Activated CD4-positive, alpha-beta T cell treated with anti-CD3 and anti-CD28 coated beads, Interleukin-2, amount 10 ng/mL, durations not matched to agents 7 days and 5 days (primary cell): Measurements from ENCODE around the gene CACNA1C. TPM values are rescaled to one million over a fixed set of nuclear protein-coding genes. Genes with fewer than 3 reads are reported as not detected.
A peak's percentile ranks its signal among the peaks of the same experiment; 100 is the strongest.

Experiments
- CTCF ChIA-PET: fragments of 350-600 bp; sonication (Branson Sonifier 250); formaldehyde crosslinking; loops from one replicate; lab custom pipeline; 2021; ENCODE audit warnings: antibody characterized with exemption; lab: Charles Lee
- POLR2A ChIA-PET: fragments of 350-600 bp; sonication (Branson Sonifier 250); formaldehyde crosslinking; loops from one replicate; lab custom pipeline; 2021; ENCODE audit warnings: antibody characterized with exemption; lab: Charles Lee
- DNase-seq: peaks from one replicate; pipeline ENCODE4 v3.0.0-alpha.2; 2020
- H3K27ac Mint-ChIP-seq: one replicate; pipeline ENCODE4 v1.8.0; 2021; ENCODE audit warnings: mild to moderate bottlenecking, moderate library complexity, mixed read lengths
- H3K27me3 Mint-ChIP-seq: one replicate; pipeline ENCODE4 v1.8.0; 2021; ENCODE audit warnings: mixed read lengths
- H3K36me3 Mint-ChIP-seq: one replicate; pipeline ENCODE4 v1.8.0; 2021; ENCODE audit warnings: low read depth, mixed read lengths
- H3K4me1 Mint-ChIP-seq: one replicate; pipeline ENCODE4 v1.8.0; 2021; ENCODE audit warnings: mixed read lengths
- H3K4me3 Mint-ChIP-seq: one replicate; pipeline ENCODE4 v1.8.0; 2021; ENCODE audit warnings: mild to moderate bottlenecking, moderate library complexity, mixed read lengths
- H3K9me3 Mint-ChIP-seq: one replicate; pipeline ENCODE4 v1.8.0; 2021; ENCODE audit warnings: mixed read lengths
- total RNA-seq, 2 experiments: library from RNA; stranded (reverse); gene quantifications; one replicate each; pipeline ENCODE4 v1.2.3, GENCODE V29; 2021

CACNA1C gene
- total RNA-seq, 2 experiments from 2014 or later = 0.12 to 0.15 TPM

DNA sequence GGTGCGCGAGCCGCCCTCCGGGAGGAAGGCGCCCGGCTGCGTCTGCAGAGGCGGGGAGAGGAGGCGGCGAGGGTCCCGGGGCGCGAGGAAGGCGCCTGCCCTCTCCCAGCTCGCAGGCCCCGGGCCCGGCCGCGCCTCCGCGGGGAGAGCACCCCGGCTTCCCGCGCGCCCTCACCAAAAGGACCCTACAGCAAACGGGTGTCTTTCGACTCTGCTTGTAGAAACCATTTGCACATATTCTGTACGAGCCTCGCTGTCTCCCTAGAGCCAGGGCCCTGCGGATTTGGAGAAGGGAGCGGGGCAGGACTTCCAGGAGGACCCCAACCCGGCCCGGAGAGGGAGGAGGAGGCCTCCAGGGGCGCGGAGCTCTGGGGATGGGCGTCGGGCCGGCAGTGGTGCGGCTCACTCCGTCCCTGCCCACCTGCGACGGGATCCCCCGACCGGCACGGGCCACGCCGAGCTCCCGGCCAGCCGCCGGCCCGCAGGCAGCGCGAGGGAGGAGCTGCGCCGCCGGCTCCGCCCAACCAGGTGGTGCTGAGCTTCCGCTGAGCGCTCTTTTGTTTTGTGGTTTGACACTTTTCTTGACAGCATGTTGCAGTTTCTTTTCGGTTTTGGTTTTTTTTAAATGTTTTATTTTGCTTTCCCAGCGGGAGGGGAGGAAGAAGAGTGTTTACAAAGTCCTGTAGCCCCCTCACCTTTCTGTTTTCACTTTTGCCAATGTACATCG is 638.7 kb downstream of the CACNA1C start:
- Mint-ChIP-seq H3K9me3 (no peaks in the 10 kb centered on the region), H3K4me3 (peak overlapping the region; percentile 80), H3K27me3 (peaks cover 7% of the 10 kb centered on the region), H3K36me3 (no peaks in the 10 kb centered on the region), H3K27ac (peak overlapping the region; percentile 95), H3K4me1 (peaks cover 33% of the 10 kb centered on the region)
- POLR2A ChIA-PET = interaction anchor here (0.7 to 1.4 kb wide), 3 partner anchors 8 to 647 kb away, joined by 3 to 6 read pairs (median 4); no protein-coding TSS in a partner anchor
- CTCF ChIA-PET = interaction anchor here (0.6 to 1.7 kb wide), 7 partner anchors 9 to 223 kb away, joined by 3 to 9 read pairs (median 3); no protein-coding TSS in a partner anchor
- DNase-seq = peak; percentile 78

DNA sequence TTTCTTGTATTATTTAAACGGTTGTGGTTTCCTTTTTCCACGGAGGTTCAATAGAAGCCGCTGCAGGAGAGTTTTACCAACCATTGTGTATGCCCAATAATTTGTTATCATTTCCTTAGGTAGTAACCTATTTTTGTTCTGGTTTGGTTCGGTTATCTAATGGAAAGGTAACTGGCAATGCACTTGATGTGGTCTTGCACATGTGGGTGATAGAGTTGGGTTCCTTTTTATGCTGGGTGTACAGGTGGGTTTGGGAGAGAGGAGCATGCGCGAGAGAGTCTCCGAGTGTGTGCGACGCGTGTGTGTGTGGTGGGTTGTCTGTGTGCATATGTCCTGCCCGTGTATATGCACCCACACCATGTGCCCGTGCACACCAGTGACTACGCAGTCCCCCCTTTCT is 639.3 kb downstream of the CACNA1C start:
- POLR2A ChIA-PET = no interaction called here
- DNase-seq = peak; percentile 45
- H3K9me3 Mint-ChIP-seq = no peaks in the 10 kb centered on the region
- H3K4me1 Mint-ChIP-seq = peaks cover 33% of the 10 kb centered on the region
- H3K27ac Mint-ChIP-seq = peak overlapping the region; percentile 95
- H3K4me3 Mint-ChIP-seq = peak overlapping the region; percentile 80
- H3K36me3 Mint-ChIP-seq = no peaks in the 10 kb centered on the region
- H3K27me3 Mint-ChIP-seq = peaks cover 10% of the 10 kb centered on the region
- CTCF ChIA-PET = interaction anchor here (0.9 to 1.7 kb wide), 2 partner anchors 9 to 151 kb away, joined by 3 to 8 read pairs; no protein-coding TSS in a partner anchor

DNA sequence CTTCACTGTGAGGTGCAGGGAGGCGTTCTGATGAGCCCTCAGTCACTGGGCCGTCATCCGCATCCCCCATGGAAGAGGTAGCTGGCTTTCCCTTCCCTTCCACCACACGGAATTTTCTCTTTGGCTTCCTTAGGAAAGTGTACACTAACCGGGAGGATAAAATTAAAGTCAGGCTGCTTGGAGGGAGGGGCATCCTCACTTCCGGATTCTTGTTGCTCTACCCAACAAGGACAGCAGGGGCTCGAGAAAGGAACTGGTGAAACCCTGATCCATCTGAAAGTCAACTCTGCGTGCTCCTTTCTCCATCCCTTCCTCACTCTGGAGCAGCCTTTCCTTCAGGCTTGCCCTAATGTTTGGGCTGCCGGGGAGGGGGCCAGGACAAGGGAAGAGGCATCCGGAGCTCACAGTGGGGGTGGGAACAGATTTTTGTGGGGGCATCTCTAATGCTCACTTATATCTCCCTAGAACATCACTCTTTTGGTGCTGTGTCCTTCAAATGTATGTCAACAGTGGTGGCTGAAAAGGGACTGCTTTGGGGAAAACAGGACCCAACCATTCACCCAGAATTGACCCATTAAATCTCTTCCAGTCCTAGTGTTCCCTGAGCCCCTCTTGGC is 640.6 kb downstream of the CACNA1C start:
- POLR2A ChIA-PET = no interaction called here

DNA sequence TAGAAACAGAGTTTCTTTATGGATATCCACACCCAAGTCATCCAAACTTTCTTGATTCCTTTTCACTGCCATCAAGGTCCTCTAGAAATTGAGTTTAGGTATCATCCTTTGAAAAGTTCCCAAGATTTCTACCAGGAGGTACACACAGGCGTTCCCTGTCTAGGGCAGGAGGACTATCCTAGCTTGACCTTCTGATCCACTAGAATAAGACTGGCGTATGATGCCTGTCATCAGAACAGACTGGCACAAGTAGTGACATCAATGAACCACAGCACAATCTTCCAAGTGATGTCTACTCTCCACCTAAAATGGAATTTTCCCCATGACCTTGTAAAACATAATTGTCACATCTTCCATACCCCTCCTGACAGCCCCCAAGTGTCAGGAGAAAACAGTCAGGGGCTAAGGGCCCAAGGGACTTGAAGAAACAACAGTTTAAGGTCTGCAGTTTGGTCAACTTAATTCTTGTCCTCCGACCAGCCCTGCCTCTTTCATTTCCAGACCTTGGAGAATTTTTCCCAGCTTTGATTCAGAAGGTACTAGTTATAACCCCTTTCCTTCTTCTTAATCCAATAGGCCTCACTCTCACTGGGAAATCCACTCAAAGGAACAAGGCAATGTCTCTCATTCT is 641.3 kb downstream of the CACNA1C start:
- DNase-seq = no peak
- Mint-ChIP-seq H3K36me3 (no peaks in the 10 kb centered on the region), H3K4me1 (peaks cover 33% of the 10 kb centered on the region), H3K9me3 (no peaks in the 10 kb centered on the region), H3K27me3 (peaks cover 18% of the 10 kb centered on the region), H3K4me3 (no peak overlapping the region), H3K27ac (no peak overlapping the region)
- CTCF ChIA-PET = no interaction called here
- POLR2A ChIA-PET = no interaction called here

More for the DNA sequence above, 640.6 kb downstream of the CACNA1C start:
- peaks cover 18% of the 10 kb centered on the region for H3K27me3 Mint-ChIP-seq
- peak; percentile 38 for DNase-seq
- H3K27ac Mint-ChIP-seq = peak overlapping the region; percentile 70
- peak overlapping the region; percentile 23 for H3K4me3 Mint-ChIP-seq
- no peaks in the 10 kb centered on the region for H3K36me3 Mint-ChIP-seq
- CTCF ChIA-PET = no interaction called here
- H3K9me3 Mint-ChIP-seq = no peaks in the 10 kb centered on the region
- H3K4me1 Mint-ChIP-seq = peaks cover 33% of the 10 kb centered on the region

DNA sequence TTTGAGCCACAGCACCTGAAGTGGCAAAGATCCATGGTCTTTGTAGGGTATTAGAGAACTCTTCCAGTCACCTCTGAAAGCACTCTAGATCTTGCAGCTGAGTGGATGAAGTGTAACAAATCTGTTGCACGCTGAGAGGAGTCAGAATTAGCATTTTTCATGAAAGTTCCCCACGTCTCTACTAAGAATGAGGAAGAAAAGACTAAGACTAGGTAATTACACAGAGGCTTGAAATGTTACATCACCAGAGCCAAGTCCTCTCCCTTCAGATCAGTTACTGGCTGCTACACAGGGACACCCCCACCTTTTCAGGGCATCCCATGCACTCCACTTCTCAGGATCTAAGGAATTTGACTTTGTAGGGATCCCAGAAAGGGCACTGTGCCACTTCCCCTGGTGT is 643.3 kb downstream of the CACNA1C start:
- Mint-ChIP-seq H3K9me3 (no peaks in the 10 kb centered on the region), H3K27me3 (peaks cover 18% of the 10 kb centered on the region), H3K4me1 (peaks cover 19% of the 10 kb centered on the region), H3K36me3 (no peaks in the 10 kb centered on the region), H3K27ac (no peak overlapping the region), H3K4me3 (no peak overlapping the region)
- DNase-seq = no peak
- POLR2A ChIA-PET = no interaction called here
- CTCF ChIA-PET = no interaction called here

DNA sequence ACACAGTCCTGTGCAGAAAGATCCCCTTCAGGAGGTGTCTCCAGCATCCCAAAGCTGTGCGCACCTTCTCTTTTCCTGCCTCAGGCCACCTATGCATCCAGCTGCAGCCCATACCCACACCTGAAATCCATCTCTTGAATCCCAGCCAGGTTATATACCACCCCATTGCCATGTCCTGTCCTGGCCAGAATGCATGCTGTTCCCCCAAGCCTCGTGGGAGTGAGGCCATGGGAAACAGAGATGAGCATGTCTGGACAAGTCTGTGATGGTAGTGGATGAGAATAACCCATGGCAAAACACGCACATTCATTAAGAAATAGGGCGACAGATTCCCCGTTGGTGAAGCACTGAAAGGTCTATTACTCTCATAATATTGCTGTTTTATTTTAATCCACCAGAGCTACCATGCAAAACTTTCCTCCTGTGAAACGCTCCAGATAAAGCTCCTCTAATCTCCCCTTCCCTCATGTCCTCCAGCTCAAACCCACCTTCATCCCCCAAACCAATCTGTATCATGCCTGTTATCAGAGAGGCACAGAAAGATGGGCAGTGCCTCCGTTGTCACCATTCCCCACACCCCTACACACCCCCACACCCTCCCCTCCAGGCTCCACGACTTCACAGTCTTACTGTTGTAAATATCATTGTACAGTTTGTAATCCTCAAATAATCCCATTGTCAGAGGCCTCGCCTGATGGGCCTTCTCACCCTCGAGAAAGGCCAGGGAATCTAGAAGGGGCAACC is 644.4 kb downstream of the CACNA1C start:
- Mint-ChIP-seq H3K9me3 (no peaks in the 10 kb centered on the region), H3K27ac (no peak overlapping the region), H3K36me3 (no peaks in the 10 kb centered on the region), H3K4me3 (no peak overlapping the region), H3K4me1 (peaks cover 14% of the 10 kb centered on the region), H3K27me3 (peaks cover 21% of the 10 kb centered on the region)
- ChIA-PET POLR2A (no interaction called here), CTCF (no interaction called here)
- no peak for DNase-seq

DNA sequence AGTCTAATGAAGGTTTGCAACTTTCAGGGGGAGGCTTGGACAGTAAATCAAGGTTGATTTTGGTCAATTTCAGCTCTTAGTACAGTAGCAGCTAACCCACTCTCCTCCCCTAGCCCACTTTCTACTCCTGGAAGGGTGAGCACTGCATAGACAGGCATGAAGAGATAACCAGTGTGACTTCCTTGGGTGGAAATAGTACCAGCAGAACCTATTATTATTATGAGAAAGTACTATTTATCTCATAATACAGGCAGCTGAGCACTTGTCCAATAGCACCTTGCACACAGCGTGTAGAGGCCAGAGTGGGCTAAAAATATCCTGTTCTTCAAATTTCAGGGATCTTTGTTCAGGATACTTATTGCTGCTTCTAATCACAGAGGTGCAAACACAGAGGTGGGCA is 645.8 kb downstream of the CACNA1C start:
- Mint-ChIP-seq H3K27me3 (peaks cover 29% of the 10 kb centered on the region), H3K36me3 (no peaks in the 10 kb centered on the region), H3K4me1 (peaks cover 3% of the 10 kb centered on the region), H3K27ac (no peak overlapping the region), H3K4me3 (no peak overlapping the region), H3K9me3 (no peaks in the 10 kb centered on the region)
- ChIA-PET CTCF (no interaction called here), POLR2A (no interaction called here)
- DNase-seq = no peak

DNA sequence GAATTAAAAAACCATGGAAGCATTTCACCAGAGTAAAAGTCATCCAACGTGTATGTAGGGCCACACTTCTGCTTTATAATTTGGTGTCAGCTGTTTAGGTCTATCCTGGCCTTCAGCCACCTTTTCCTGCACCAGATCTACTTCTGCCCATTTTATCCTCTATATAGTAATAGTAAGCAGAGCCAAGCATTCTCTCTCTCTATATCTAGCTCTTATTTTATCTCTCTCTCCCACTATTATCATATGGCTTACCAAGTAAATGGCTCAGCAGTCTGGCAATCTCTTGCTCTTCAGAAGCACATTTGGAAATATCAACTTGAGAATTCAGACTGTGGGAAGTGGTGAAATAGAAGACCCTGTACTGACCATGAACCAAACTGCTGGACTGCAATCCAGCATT is 657.9 kb downstream of the CACNA1C start:
- no peak for DNase-seq
- POLR2A ChIA-PET = no interaction called here
- peaks cover 15% of the 10 kb centered on the region for H3K9me3 Mint-ChIP-seq
- peaks cover 41% of the 10 kb centered on the region for H3K27me3 Mint-ChIP-seq
- CTCF ChIA-PET = interaction anchor here (1.7 kb wide), 1 partner anchor 15 kb away, joined by 5 read pairs; no protein-coding TSS in a partner anchor
- H3K4me1 Mint-ChIP-seq = no peaks in the 10 kb centered on the region
- no peak overlapping the region for H3K4me3 Mint-ChIP-seq
- H3K27ac Mint-ChIP-seq = no peak overlapping the region
- H3K36me3 Mint-ChIP-seq = peaks cover 4% of the 10 kb centered on the region

DNA sequence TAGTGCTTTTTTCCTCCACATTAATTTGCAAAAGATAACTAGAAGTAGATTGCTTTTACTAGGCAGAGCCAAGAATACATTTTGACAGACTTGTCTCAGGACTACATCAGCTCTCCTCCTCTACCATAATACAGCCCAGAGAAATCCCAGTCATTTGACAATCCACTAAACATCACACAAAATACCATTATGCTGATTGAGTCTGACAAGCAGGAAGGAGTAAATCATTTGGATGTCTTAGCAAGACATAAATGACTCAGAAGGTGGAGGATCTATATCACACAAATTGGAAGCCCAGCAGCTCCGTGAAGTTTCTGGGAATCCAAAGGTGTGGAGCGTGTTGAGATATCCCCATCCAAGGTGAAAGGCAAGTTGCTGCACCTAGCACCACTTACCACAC is 666.6 kb downstream of the CACNA1C start:
- Mint-ChIP-seq H3K9me3 (no peaks in the 10 kb centered on the region), H3K27me3 (peaks cover 16% of the 10 kb centered on the region), H3K27ac (no peak overlapping the region), H3K4me1 (no peaks in the 10 kb centered on the region), H3K4me3 (no peak overlapping the region), H3K36me3 (no peaks in the 10 kb centered on the region)
- POLR2A ChIA-PET = no interaction called here
- no peak for DNase-seq
- CTCF ChIA-PET = interaction anchor here (1.0 kb wide), 1 partner anchor 23 kb away, joined by 4 read pairs; no protein-coding TSS in a partner anchor

DNA sequence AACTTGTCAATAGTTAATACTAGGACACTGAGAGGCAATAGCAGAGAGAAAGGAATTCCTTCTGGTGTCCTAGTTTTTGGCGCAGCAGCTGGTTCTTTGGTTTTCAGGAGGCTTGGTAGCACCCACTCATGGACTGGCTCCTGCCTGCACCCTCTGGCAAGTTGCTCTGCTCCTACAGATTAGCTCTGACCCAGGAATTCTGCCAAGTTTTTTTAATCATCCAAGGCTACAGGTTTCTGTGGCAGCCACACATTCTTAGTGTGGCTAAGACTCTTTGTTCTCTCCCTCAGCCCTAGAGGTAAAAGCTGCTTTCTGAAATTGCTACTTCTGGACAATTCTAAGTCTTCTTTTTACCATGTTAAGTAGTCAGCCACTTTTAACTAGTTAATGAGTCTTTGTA is 670.0 kb downstream of the CACNA1C start:
- no peaks in the 10 kb centered on the region for H3K36me3 Mint-ChIP-seq
- peaks cover 14% of the 10 kb centered on the region for H3K27me3 Mint-ChIP-seq
- CTCF ChIA-PET = interaction anchor here (0.6 kb wide), 1 partner anchor 457 kb away, joined by 3 read pairs; no protein-coding TSS in a partner anchor
- H3K27ac Mint-ChIP-seq = no peak overlapping the region
- H3K4me3 Mint-ChIP-seq = no peak overlapping the region
- POLR2A ChIA-PET = no interaction called here
- no peaks in the 10 kb centered on the region for H3K9me3 Mint-ChIP-seq
- DNase-seq = no peak
- H3K4me1 Mint-ChIP-seq = no peaks in the 10 kb centered on the region

DNA sequence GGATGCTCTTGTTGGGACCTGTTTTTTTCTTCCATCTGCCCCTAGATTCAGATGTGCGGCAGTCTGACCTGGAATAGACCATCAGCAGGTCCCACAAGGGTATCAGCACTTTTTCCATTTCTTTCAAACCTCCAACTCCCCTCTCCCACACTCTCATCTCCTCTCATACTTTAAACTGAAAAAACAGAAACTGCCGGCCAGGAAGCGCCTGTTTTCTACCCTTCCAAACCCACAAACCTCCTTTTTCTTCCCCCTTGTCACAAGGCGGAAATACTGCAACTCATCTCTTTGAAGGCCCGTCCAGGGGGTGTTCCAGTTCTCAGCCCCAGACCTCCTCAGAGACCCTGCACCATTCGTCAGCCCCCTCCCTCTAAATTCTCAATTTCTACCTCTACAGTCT is 679.5 kb downstream of the CACNA1C start:
- Mint-ChIP-seq H3K4me1 (peaks cover 16% of the 10 kb centered on the region), H3K27me3 (peaks cover 29% of the 10 kb centered on the region), H3K9me3 (no peaks in the 10 kb centered on the region), H3K27ac (peak overlapping the region; percentile 26), H3K36me3 (no peaks in the 10 kb centered on the region), H3K4me3 (no peak overlapping the region)
- DNase-seq = no peak
- ChIA-PET POLR2A (interaction anchor here (0.6 kb wide), 1 partner anchor 41 kb away, joined by 4 read pairs; no protein-coding TSS in a partner anchor), CTCF (interaction anchor here (0.6 kb wide), 1 partner anchor 1752 kb away, joined by 5 read pairs; no protein-coding TSS in a partner anchor)
